GM12878 (cell line): Measurements from ENCODE around the gene SP3. TPM values are rescaled to one million over a fixed set of nuclear protein-coding genes. Genes with fewer than 3 reads are reported as not detected.

Source experiments
- ATAC-seq: fragments of 200-7000 bp; cut with Tn5 transposase; 3 replicates; pipeline ENCODE4 v1.9.1; 2020; ENCODE audit warnings: mild to moderate bottlenecking, moderate library complexity
- BruUV-seq: library from RNA; stranded (reverse); fragments of 400-500 nt; replicated peaks from 2 replicates; lab custom pipeline; 2021; lab: Mats Ljungman, UMichigan
- CTCF ChIA-PET: fragments of 300-600 bp; sonication (Branson Sonifier 250); formaldehyde crosslinking; extraction: SDS; loops from one replicate; lab custom pipeline; 2021; ENCODE audit warnings: inconsistent platforms; lab: Yijun Ruan, JAX
- POLR2A ChIA-PET: fragments of 350-600 bp; formaldehyde crosslinking; extraction: SDS; loops from one replicate; lab custom pipeline; 2021; ENCODE audit warnings: inconsistent platforms; lab: Charles Lee
- RAD21 ChIA-PET: fragments of 300-600 bp; sonication (Branson Sonifier 250); formaldehyde crosslinking; loops from one replicate; lab custom pipeline; 2023; ENCODE audit warnings: antibody characterized with exemption; ENCODE audit not compliant: unreplicated experiment; lab: Charles Lee
- SMC1A ChIA-PET: fragments of 300-600 bp; sonication (Branson Sonifier 250); formaldehyde crosslinking; loops from one replicate; lab custom pipeline; 2023; ENCODE audit not compliant: unreplicated experiment, uncharacterized antibody; lab: Charles Lee
- DNase-seq: peaks from one replicate; pipeline ENCODE4 v3.0.0-alpha.2; 2011; ENCODE audit warnings: low read depth, low spot score
- FAIRE-seq: peaks from 3 replicates; lab custom pipeline; 2011; peaks lifted over from hg19 to GRCh38; lab: Jason Lieb, UNC
- H2AFZ ChIP-seq: 2 replicates; pipeline ENCODE4 v1.6.0; 2011; ENCODE audit warnings: low read depth, low read length, control low read depth; ENCODE audit not compliant: control insufficient read depth
- H3K27ac ChIP-seq: 2 replicates; pipeline ENCODE4 v1.5.1; 2011; ENCODE audit warnings: control low read depth; ENCODE audit not compliant: control insufficient read depth, insufficient read depth
- H3K27me3 ChIP-seq, 2 experiments: replicated peaks in 1 of 2; 2 replicates each; pipeline versions ENCODE4 v1.6.0 to v1.6.1; 2011; ENCODE audit warnings: low read length in 1 of 2; ENCODE audit not compliant: control insufficient read depth in 2 of 2, insufficient read depth in 2 of 2
- H3K36me3 ChIP-seq, 2 experiments: 2 replicates each; pipeline ENCODE4 v1.5.1; 2011; ENCODE audit warnings: low read length in 1 of 2; ENCODE audit not compliant: control insufficient read depth in 2 of 2, insufficient read depth in 2 of 2
- H3K4me1 ChIP-seq: 2 replicates; pipeline ENCODE4 v1.6.1; 2011; ENCODE audit warnings: mild to moderate bottlenecking, low read length, moderate library complexity, mixed read lengths; ENCODE audit not compliant: control insufficient read depth, insufficient read depth
- H3K4me2 ChIP-seq: 2 replicates; pipeline ENCODE4 v1.6.0; 2011; ENCODE audit warnings: control low read depth; ENCODE audit not compliant: control insufficient read depth, insufficient read depth
- H3K4me3 ChIP-seq: fragments of 200-600 bp; sonication (generic); 2 replicates; pipeline ENCODE4 v1.5.1; 2016
- H3K79me2 ChIP-seq: 2 replicates; pipeline ENCODE4 v1.6.0; 2011; ENCODE audit warnings: low read length; ENCODE audit not compliant: control insufficient read depth, insufficient read depth
- H3K9ac ChIP-seq: 2 replicates; pipeline ENCODE4 v1.8.0; 2011; ENCODE audit warnings: low read length, control low read depth, mixed read lengths; ENCODE audit not compliant: control insufficient read depth, insufficient read depth
- H3K9me3 ChIP-seq: replicated peaks from 3 replicates; pipeline ENCODE4 v1.5.1; 2011; ENCODE audit warnings: mild to moderate bottlenecking, low read length; ENCODE audit not compliant: control insufficient read depth, insufficient read depth
- H4K20me1 ChIP-seq: 2 replicates; pipeline ENCODE4 v1.6.0; 2011; ENCODE audit not compliant: control insufficient read depth, insufficient read depth
- BHLHE40 ChIP-seq, 2 experiments: fragments of 450-650 bp in 1 of 2; IDR thresholded peaks; 2 replicates each; pipeline ENCODE4 v1.6.1; 2011 to 2017; ENCODE audit warnings: low read depth in 2 of 2, borderline replicate concordance in 1 of 2, improper control_type of control experiment in 1 of 2, low read length in 1 of 2, mild to moderate bottlenecking in 1 of 2
- EED ChIP-seq: sonication (generic); IDR thresholded peaks from 2 replicates; pipeline ENCODE4 v1.6.1; 2016; ENCODE audit warnings: antibody characterized with exemption, low read depth
- GATAD2B ChIP-seq: fragments of 450-650 bp; conservative IDR thresholded peaks from 2 replicates; pipeline ENCODE4 v1.6.1; 2017; ENCODE audit warnings: low read depth, mild to moderate bottlenecking, moderate library complexity
- IKZF1 ChIP-seq: fragments of 450-650 bp; conservative IDR thresholded peaks from 2 replicates; pipeline ENCODE4 v1.6.1; 2017; ENCODE audit warnings: antibody characterized with exemption, mild to moderate bottlenecking
- POLR2A ChIP-seq: IDR thresholded peaks from 2 replicates; pipeline ENCODE4 v1.6.1; 2011; ENCODE audit warnings: low read depth, mild to moderate bottlenecking, low read length
- RUNX3 ChIP-seq: IDR thresholded peaks from 2 replicates; pipeline ENCODE4 v1.6.1; 2012; ENCODE audit warnings: low read length, inconsistent platforms
- TAF1 ChIP-seq: IDR thresholded peaks from 2 replicates; pipeline ENCODE4 v1.6.1; 2011; ENCODE audit warnings: mild to moderate bottlenecking, low read depth, low read length, borderline replicate concordance
- TARDBP ChIP-seq: IDR thresholded peaks from 2 replicates; pipeline ENCODE4 v1.6.1; 2016; ENCODE audit warnings: borderline replicate concordance
- WRNIP1 ChIP-seq: IDR thresholded peaks from 2 replicates; pipeline ENCODE4 v1.6.1; 2011; ENCODE audit warnings: low read depth, low read length, improper control_type of control experiment, borderline replicate concordance
- WGBS: methylation state at CpG from one replicate; pipeline ENCODE4 v1.1.6; 2016; ENCODE audit warnings: low lambda C conversion rate; ENCODE audit not compliant: insufficient replicate concordance, insufficient coverage; ENCODE audit errors: missing lambda C conversion rate; 5-methylcytosine and 5-hydroxymethylcytosine counted together
- in situ Hi-C: fragments of 300-500 bp; cut with MboI; formaldehyde crosslinking; loops from 9 replicates; pipeline ENCODE4 v1.14.3; 2018; ENCODE audit warnings: mixed read lengths
- intact Hi-C: fragments of 100-400 bp; cut with micrococcal nuclease; formaldehyde crosslinking; loops from one replicate; pipeline ENCODE4 v1.14.2; 2022; ENCODE audit not compliant: unreplicated experiment
- polyA plus RNA-seq, 11 experiments: library from polyadenylated mRNA; depleted of rRNA in 4 of 11; unstranded in 6 of 11; stranded (reverse) in 5 of 11; fragments of >200 nt; fragmentation: Nextera tagmentation in 4 of 11; fragmentation: Illumina TruSeq in 1 of 11; extraction: Ambion mirVana in 4 of 11; extraction: Trizol in 1 of 11; gene quantifications; 1 replicate in 1 of 11; 2 replicates in 10 of 11; pipeline versions ENCODE4 v1.2.1 to v1.2.3, GENCODE V29; 2011 to 2016; ENCODE audit warnings: inconsistent platforms in 2 of 11, missing spikeins in 2 of 11, low read depth in 1 of 11
- total RNA-seq, 4 experiments: library from RNA; depleted of rRNA in 3 of 4; stranded (reverse); fragments of >200 nt in 3 of 4; fragmentation: Illumina TruSeq in 1 of 4; extraction: Trizol in 1 of 4; gene quantifications; 2 replicates each; pipeline versions ENCODE4 v1.2.1 to v1.2.3, GENCODE V29; 2013 to 2021

Gene SP3
- total and polyA plus RNA-seq, 10 of the 15 experiments (the other 5 are each of a cell fraction or from before 2014, with no cell fraction given): 9.9 to 87.6 (median 52.4) TPM

DNA sequence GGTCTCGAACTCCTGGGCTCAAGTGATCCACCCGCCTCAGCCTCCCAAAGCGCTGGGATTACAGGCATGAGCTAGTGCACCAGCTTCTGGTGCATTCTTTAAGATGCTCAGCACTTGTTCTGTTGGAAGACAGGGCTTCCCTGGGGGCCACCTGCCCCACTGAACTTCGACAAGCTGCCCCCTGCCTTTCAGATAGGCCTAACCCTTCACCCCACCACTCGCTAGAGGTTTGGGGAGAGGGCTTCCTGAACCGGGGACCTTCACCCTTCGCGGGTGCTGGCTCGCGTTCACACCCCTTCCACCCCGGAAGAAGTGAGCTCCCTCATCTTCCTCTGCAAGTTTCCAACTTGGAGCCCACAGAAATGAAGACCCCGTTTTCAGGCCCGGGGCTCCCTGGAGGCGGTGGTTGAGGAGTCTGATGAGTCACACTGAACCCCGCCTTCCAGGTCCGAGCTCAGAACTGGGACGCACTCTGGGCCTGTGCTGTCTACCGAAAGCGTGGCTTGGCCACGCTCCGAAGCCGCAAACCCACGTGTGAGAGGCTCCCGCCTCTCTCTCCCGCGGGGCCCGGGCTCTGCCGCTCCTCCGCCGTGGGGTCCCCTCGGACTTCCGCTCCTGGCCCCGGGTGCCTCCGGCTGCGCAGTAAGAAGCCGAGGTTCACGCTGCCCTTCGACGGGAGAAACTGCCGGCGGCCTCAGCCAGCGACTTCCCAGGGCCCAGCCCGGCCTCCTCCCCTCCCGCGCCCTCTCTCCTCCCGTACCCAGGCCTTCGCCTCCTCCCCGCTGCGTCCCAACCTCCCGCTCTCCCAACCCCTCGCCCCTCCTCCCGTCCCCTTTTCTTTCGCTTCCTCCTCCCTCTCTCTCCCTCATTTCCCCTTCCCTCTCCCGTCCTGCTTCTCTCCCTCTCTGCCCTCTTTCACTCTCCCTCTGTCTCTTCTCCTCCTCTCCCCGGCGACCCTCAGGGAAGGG, 47.5 kb upstream of the SP3 start:
- peak overlapping the region; percentile 13; the same call in 1 of the 2 replicates for H3K4me3 ChIP-seq
- H2AFZ ChIP-seq: peak overlapping the region; percentile 91
- no peak for TF ChIP-seq TAF1
- TF ChIP-seq TARDBP: no peak
- TF ChIP-seq BHLHE40 (IDR thresholded peaks at IDR 0.05; ENCODE audit: borderline replicate concordance in 1 of 2, low read depth in 2 of 2, low read length in 1 of 2): peak in 1 of 2 experiments; percentile 15; a peak in 1 of 4 replicates
- TF ChIP-seq EED: peak; percentile 40; the same call in 1 of the 2 replicates
- peak; percentile 30 for TF ChIP-seq RUNX3
- no peak for TF ChIP-seq WRNIP1
- no peak for TF ChIP-seq GATAD2B
- TF ChIP-seq POLR2A: 0 out of 2 replicates have a peak, but pooled peaks have one; percentile 27
- 0 out of 2 replicates have a peak, but pooled peaks have one; percentile 15 for TF ChIP-seq IKZF1
- 34% methylated on average over 33 of the region's 56 CpGs for WGBS
- CTCF ChIA-PET: no interaction called here
- BruUV-seq: no TSS peak
- no peaks in the 10 kb centered on the region for H4K20me1 ChIP-seq
- SMC1A ChIA-PET: interaction anchor here (1.6 kb wide), 1 partner anchor 23 kb away, joined by 4 read pairs; no protein-coding TSS in a partner anchor
- FAIRE-seq: no peak
- RAD21 ChIA-PET: no interaction called here
- H3K9me3 ChIP-seq: no peaks in the 10 kb centered on the region
- H3K4me1 ChIP-seq: peaks cover 6% of the 10 kb centered on the region
- H3K27ac ChIP-seq: no peak overlapping the region
- DNase-seq: no peak
- H3K36me3 ChIP-seq: no peaks in the 10 kb centered on the region
- in situ Hi-C loops: no loop called here
- peak overlapping the region; percentile 84 for H3K4me2 ChIP-seq
- no peaks in the 10 kb centered on the region for H3K27me3 ChIP-seq
- POLR2A ChIA-PET: no interaction called here
- ATAC-seq: peak; percentile 65
- H3K79me2 ChIP-seq: no peaks in the 10 kb centered on the region
- peak overlapping the region; percentile 48 for H3K9ac ChIP-seq
- intact Hi-C loops: no loop called here
